HepG2 (cell line): Measurements from ENCODE around the gene AFAP1. TPM values are rescaled to one million over a fixed set of nuclear protein-coding genes. Genes with fewer than 3 reads are reported as not detected.

Experiments
- ATAC-seq: fragments of 200-7000 bp; cut with Tn5 transposase; 3 replicates; pipeline ENCODE4 v1.9.1; 2020; ENCODE audit warnings: mild to moderate bottlenecking, moderate library complexity
- BruUV-seq: library from RNA; stranded (reverse); fragments of 400-500 nt; replicated peaks from 2 replicates; lab custom pipeline; 2021; lab: Mats Ljungman, UMichigan
- CTCF ChIA-PET: fragments of 300-600 bp; formaldehyde crosslinking; extraction: SDS; loops from one replicate; lab custom pipeline; 2021; ENCODE audit warnings: low total read pairs, inconsistent platforms, low intra/inter-chr PET ratio; lab: Yijun Ruan, JAX
- POLR2A ChIA-PET: fragments of 350-600 bp; sonication (Branson Sonifier 250); formaldehyde crosslinking; loops from one replicate; lab custom pipeline; 2020; ENCODE audit warnings: antibody characterized with exemption, inconsistent platforms; lab: Yijun Ruan, JAX
- DNase-seq: peaks from one replicate; pipeline ENCODE4 v3.0.0-alpha.2; 2015; ENCODE audit warnings: low spot score
- FAIRE-seq: peaks from 3 replicates; lab custom pipeline; 2011; peaks lifted over from hg19 to GRCh38; lab: Jason Lieb, UNC
- H2AFZ ChIP-seq: one replicate; pipeline ENCODE4 v1.6.1; 2011; ENCODE audit warnings: low read length, inconsistent platforms
- H3K27ac ChIP-seq: fragments of 300-600 bp; 3 replicates; pipeline ENCODE4 v1.8.0; 2011; ENCODE audit warnings: mixed run types, mild to moderate bottlenecking, mixed read lengths, low read length, inconsistent platforms; ENCODE audit not compliant: insufficient read depth; ENCODE audit errors: extremely low read length
- H3K27me3 ChIP-seq, 2 experiments: fragments of 200-600 bp in 1 of 2; 2 replicates in 1 of 2; 3 replicates in 1 of 2; pipeline versions ENCODE4 v1.6.0 to v1.8.0; 2011; ENCODE audit warnings: low read length in 2 of 2, mild to moderate bottlenecking in 2 of 2, moderate library complexity in 2 of 2, inconsistent platforms in 1 of 2; ENCODE audit not compliant: insufficient read depth in 2 of 2, control insufficient read depth in 1 of 2
- H3K36me3 ChIP-seq, 2 experiments: fragments of 200-600 bp in 1 of 2; replicated peaks in 1 of 2; 2 replicates in 1 of 2; 3 replicates in 1 of 2; pipeline versions ENCODE4 v1.5.1 to v1.8.0; 2011; ENCODE audit warnings: low read length in 2 of 2, inconsistent platforms in 1 of 2; ENCODE audit not compliant: insufficient read depth in 2 of 2, control insufficient read depth in 1 of 2
- H3K4me1 ChIP-seq: 2 replicates; pipeline ENCODE4 v1.5.1; 2012; ENCODE audit warnings: low read length, inconsistent platforms; ENCODE audit not compliant: insufficient read depth
- H3K4me2 ChIP-seq: 2 replicates; pipeline ENCODE4 v1.6.0; 2011; ENCODE audit warnings: low read depth, low read length, inconsistent platforms
- H3K4me3 ChIP-seq, 3 experiments: fragments of 200-600 bp in 1 of 3; sonication (generic), shearing (Covaris generic) in 1 of 3; replicated peaks in 1 of 3; 2 replicates each; pipeline ENCODE4 v1.5.1; 2011 to 2016; ENCODE audit warnings: low read length in 3 of 3, inconsistent platforms in 2 of 3, low read depth in 2 of 3, mild to moderate bottlenecking in 2 of 3, control low read depth in 1 of 3, mixed read lengths in 1 of 3; ENCODE audit not compliant: insufficient read depth in 1 of 3
- H3K79me2 ChIP-seq: one replicate; pipeline ENCODE4 v1.6.1; 2011; ENCODE audit warnings: low read length, inconsistent platforms; ENCODE audit not compliant: insufficient read depth
- H3K9ac ChIP-seq: 2 replicates; pipeline ENCODE4 v1.6.0; 2011; ENCODE audit warnings: mild to moderate bottlenecking, low read depth, low read length, inconsistent platforms; ENCODE audit not compliant: insufficient read depth
- H3K9me3 ChIP-seq: 2 replicates; pipeline ENCODE4 v1.5.1; 2012; ENCODE audit warnings: mild to moderate bottlenecking, low read length
- H4K20me1 ChIP-seq: 2 replicates; pipeline ENCODE4 v1.6.0; 2011; ENCODE audit warnings: inconsistent platforms, mild to moderate bottlenecking, low read length, moderate library complexity; ENCODE audit not compliant: insufficient read depth
- CC2D1A ChIP-seq: sonication (generic); formaldehyde crosslinking; IDR thresholded peaks from 2 replicates; pipeline ENCODE4 v1.8.1; 2023; ENCODE audit warnings: mild to moderate bottlenecking, missing genetic modification reagents
- CERS6 ChIP-seq: sonication (generic); formaldehyde crosslinking; IDR thresholded peaks from 2 replicates; pipeline ENCODE4 v1.5.0; 2020; ENCODE audit warnings: missing genetic modification reagents
- ERF ChIP-seq: IDR thresholded peaks from 2 replicates; pipeline ENCODE4 v1.6.1; 2018; ENCODE audit warnings: missing biosample characterization, missing genetic modification reagents
- NAIF1 ChIP-seq: sonication (generic); formaldehyde crosslinking; IDR thresholded peaks from 2 replicates; pipeline ENCODE4 v1.5.0; 2020; ENCODE audit warnings: mild to moderate bottlenecking, missing genetic modification reagents, borderline replicate concordance
- NFAT5 ChIP-seq: sonication (generic); formaldehyde crosslinking; IDR thresholded peaks from 2 replicates; pipeline ENCODE4 v1.4.0; 2020; ENCODE audit warnings: missing genetic modification reagents
- TCF12 ChIP-seq, 2 experiments: fragments of 450-650 bp in 1 of 2; sonication (generic) in 1 of 2; formaldehyde crosslinking in 1 of 2; IDR thresholded peaks; 2 replicates each; pipeline versions ENCODE4 v1.6.1 to v1.8.0; 2017 to 2022; ENCODE audit warnings: antibody characterized with exemption in 1 of 2, mild to moderate bottlenecking in 1 of 2, missing genetic modification reagents in 1 of 2, moderate library complexity in 1 of 2
- TCF7L2 ChIP-seq: IDR thresholded peaks from 2 replicates; pipeline ENCODE4 v1.6.1; 2011; ENCODE audit warnings: mild to moderate bottlenecking, low read depth, low read length, moderate library complexity
- U2AF1 ChIP-seq: fragments of 200-400 bp; formaldehyde crosslinking; optimal IDR thresholded peaks from 2 replicates; pipeline ENCODE3; 2017; ENCODE audit warnings: mild to moderate bottlenecking, low read depth, low read length
- ZBTB34 ChIP-seq: sonication (generic); formaldehyde crosslinking; IDR thresholded peaks from 2 replicates; pipeline ENCODE4 v1.8.0; 2022; ENCODE audit warnings: mild to moderate bottlenecking, missing genetic modification reagents
- ZC3H4 ChIP-seq: sonication (generic); formaldehyde crosslinking; IDR thresholded peaks from 2 replicates; pipeline ENCODE4 v1.4.0; 2020; ENCODE audit warnings: missing genetic modification reagents, borderline replicate concordance
- ZNF253 ChIP-seq: sonication (generic); formaldehyde crosslinking; IDR thresholded peaks from 2 replicates; pipeline ENCODE4 v1.8.0; 2022; ENCODE audit warnings: mild to moderate bottlenecking, missing genetic modification reagents, borderline replicate concordance
- ZNF281 ChIP-seq: sonication (generic); formaldehyde crosslinking; IDR thresholded peaks from 2 replicates; pipeline ENCODE4 v1.4.0; 2020; ENCODE audit warnings: missing genetic modification reagents, borderline replicate concordance
- ZNF703 ChIP-seq: sonication (generic); formaldehyde crosslinking; IDR thresholded peaks from 2 replicates; pipeline ENCODE4 v1.5.1; 2020; ENCODE audit warnings: missing genetic modification reagents, mild to moderate bottlenecking, moderate library complexity, borderline replicate concordance
- WGBS: methylation state at CpG from one replicate; pipeline ENCODE4 v1.1.6; 2017; ENCODE audit warnings: low lambda C conversion rate; 5-methylcytosine and 5-hydroxymethylcytosine counted together
- in situ Hi-C: cut with HindIII; loops from 2 replicates; pipeline ENCODE4 v1.10.0; 2017; ENCODE audit warnings: low pct_unique_long_range_greater_than_20kb; ENCODE audit not compliant: extremely low pct_ligation_motif_present
- intact Hi-C: fragments of 100-400 bp; cut with micrococcal nuclease; formaldehyde crosslinking; loops from one replicate; pipeline ENCODE4 v1.10.0; 2022; ENCODE audit not compliant: unreplicated experiment
- polyA plus RNA-seq, 8 experiments: library from polyadenylated mRNA; depleted of rRNA in 3 of 8; stranded (reverse) in 7 of 8; unstranded in 1 of 8; fragments of >200 nt; fragmentation: Illumina TruSeq in 4 of 8; extraction: Trizol in 4 of 8; gene quantifications; 2 replicates each; pipeline versions ENCODE4 v1.2.1 to v1.2.3, GENCODE V29; 2011 to 2016; ENCODE audit warnings: low read depth in 4 of 8, missing spikeins in 1 of 8, mixed read lengths in 1 of 8; ENCODE audit not compliant: insufficient read depth in 1 of 8
- total RNA-seq, 5 experiments: library from RNA; depleted of rRNA; stranded (reverse); fragments of >200 nt; fragmentation: Illumina TruSeq; extraction: Trizol; gene quantifications; 2 replicates each; pipeline ENCODE4 v1.2.3, GENCODE V29; 2016; ENCODE audit warnings: low read depth in 1 of 5

AFAP1 gene
- total and polyA plus RNA-seq, 2 of the 13 experiments (the other 11 are each of a cell fraction or from before 2014, with no cell fraction given), result 2.5 TPM

DNA sequence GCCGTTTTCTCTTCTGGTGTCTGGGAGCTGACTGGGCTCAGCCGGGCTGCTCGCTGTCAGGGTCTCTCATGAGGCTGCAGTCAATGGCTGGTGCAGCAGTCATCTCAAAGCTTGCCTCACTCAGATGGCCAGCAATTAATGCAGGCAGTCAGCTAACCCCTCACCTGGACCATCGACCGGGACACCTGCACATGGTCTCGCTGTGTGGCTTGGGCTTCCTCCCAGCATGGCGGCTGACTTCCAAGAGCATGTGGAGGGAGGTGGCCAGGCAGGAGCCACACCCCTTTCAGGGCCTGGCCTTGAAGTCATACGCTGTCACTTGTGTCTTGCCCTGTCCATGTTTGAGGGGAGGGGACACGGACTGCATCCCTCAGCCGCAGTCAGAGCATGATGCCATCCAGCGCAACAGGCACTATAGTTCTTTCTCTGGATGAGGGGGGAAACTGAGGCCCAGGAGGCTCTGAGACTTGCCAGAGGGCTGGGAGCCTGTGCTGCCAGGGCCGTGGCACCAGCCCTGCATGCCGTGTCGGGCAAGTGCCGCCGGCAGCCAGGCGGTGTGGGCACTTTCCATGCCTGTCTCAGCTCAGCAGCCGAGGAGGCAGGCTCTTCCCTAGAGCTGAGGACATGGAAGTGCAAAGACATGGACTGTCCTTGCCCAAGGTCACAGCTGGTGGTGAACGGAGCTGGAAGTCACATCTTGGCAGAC is 201.8 kb downstream of the AFAP1 start:
- H3K4me3 ChIP-seq, result no peak overlapping the region
- no peaks in the 10 kb centered on the region for H4K20me1 ChIP-seq
- no peak overlapping the region for H2AFZ ChIP-seq
- H3K9me3 ChIP-seq, result no peaks in the 10 kb centered on the region
- in situ Hi-C loops (no loop called here), intact Hi-C loops (no loop called here)
- ChIA-PET CTCF (no interaction called here), POLR2A (no interaction called here)
- H3K4me2 ChIP-seq, result no peak overlapping the region
- no peak overlapping the region for H3K9ac ChIP-seq
- H3K27me3 ChIP-seq, result no peaks in the 10 kb centered on the region
- BruUV-seq, result no TSS peak
- no peaks in the 10 kb centered on the region for H3K4me1 ChIP-seq
- ATAC-seq, result no peak
- WGBS, result 100% methylated on average over 5 of the region's 19 CpGs
- H3K79me2 ChIP-seq, result no peaks in the 10 kb centered on the region
- no peak overlapping the region for H3K27ac ChIP-seq
- FAIRE-seq, result no peak
- H3K36me3 ChIP-seq, result no peaks in the 10 kb centered on the region
- no peak for DNase-seq
- TF ChIP-seq NFAT5 (CRISPR knock-in tag) (no peak), TCF7L2 (no peak), TCF12 (IDR thresholded peaks at IDR 0.05) (no peak), TCF12 (CRISPR knock-in tag; IDR thresholded peaks at IDR 0.05) (no peak), CC2D1A (no peak), NAIF1 (CRISPR knock-in tag) (no peak), ZNF281 (CRISPR knock-in tag) (no peak), ZC3H4 (no peak), CERS6 (no peak), ZNF703 (CRISPR knock-in tag) (no peak), ZNF253 (CRISPR knock-in tag) (no peak), ERF (CRISPR knock-in tag) (no peak), U2AF1 (no peak), ZBTB34 (no peak)
